Activated CD4-positive, alpha-beta T cell treated with anti-CD3 and anti-CD28 coated beads, Interleukin-2, Interleukin-4, amounts not matched to agents 100 ng/mL and 50 ng/mL, durations not matched to agents 16 hours and 8 hours (primary cell): ENCODE data around the gene SLC27A5.
"Not testable (repeated sequence)": the region's sequence is repeated elsewhere in the genome, so short reads cannot be mapped to it uniquely, and the experiment has no call there.

Source experiments
- DNase-seq: peaks from one replicate; pipeline ENCODE4 v3.0.0-alpha.2; 2020; ENCODE audit warnings: low spot score

The SLC27A5 gene

DNA sequence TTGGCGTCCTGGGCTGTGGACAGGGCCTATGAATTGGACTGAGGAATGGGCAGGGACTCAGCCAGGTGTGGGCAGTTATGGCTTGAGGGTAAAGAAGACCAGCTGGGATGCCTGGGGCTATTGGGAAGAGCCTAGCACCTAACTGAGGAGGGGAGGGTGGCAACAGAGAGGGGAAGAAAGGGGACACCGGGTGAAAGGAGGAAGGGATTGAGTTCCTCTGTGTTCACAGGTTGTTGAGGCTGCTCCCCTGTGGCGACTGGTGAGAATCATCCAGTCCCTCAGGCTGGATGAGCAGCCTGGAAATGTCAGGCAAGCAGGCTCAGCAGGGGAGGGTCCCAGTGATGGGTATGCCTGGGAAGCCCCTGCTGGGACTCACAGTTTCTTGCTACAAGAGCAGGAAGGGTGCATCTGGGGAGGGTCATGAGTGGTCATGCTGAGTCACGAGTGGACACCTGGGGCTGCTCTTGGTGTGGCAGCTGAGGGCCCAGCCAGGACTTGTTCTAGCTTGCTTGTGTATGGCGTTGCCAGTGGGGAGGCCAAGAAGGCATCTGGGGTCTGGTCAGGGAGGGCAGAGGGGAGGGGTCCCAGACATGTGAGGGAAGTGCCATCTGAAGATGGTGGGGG, 43.5 kb downstream of the SLC27A5 start:
- DNase-seq, result no peak

DNA sequence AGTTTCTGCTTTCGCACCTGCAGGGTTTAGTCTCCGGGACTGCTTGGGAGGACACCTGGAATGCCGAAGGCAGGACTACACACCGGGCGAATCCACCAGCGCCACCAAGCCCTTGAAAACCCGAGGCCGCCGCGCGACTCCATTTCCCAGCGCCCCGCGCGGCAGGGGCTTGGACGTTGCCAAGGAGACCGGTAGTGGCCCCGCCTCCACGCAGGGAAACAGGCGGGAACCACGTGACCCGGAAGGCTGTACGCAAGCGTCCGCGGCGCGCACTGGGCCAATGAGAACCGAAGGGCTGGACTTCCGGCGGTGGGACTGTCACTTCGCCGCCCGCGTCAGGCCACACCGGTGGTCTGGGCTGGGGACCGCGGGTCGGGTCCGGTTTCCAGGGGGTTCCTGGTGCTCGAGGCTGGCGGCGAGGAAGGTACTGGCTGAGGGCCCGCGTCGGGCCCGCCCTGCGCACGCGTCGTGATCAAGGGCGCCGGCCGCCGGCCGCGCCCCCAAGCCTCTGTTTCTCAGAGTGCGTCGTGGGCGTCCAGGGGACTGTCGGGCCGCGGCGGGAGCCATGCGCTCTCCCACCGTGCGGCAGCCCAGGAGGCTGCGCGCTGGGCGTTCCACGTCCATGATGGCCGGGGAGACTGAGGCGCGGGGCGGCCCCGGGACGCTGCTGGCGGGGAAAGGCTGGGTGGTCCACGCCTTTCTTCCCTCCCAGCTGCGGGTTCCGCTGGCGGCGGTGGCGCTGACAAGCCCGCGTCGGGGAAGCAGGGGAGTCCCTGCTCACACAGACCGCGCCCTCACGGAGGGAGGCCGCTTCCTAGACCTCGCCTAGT, 44.8 kb downstream of the SLC27A5 start, which contains the start of gene ZNF324:
ZNF324 (plus strand) TSS at position 321 of the 830 bp plus-strand sequence. CDS start 2,106 bp downstream, outside the sequence.
- DNase-seq, result peak; percentile 98

DNA sequence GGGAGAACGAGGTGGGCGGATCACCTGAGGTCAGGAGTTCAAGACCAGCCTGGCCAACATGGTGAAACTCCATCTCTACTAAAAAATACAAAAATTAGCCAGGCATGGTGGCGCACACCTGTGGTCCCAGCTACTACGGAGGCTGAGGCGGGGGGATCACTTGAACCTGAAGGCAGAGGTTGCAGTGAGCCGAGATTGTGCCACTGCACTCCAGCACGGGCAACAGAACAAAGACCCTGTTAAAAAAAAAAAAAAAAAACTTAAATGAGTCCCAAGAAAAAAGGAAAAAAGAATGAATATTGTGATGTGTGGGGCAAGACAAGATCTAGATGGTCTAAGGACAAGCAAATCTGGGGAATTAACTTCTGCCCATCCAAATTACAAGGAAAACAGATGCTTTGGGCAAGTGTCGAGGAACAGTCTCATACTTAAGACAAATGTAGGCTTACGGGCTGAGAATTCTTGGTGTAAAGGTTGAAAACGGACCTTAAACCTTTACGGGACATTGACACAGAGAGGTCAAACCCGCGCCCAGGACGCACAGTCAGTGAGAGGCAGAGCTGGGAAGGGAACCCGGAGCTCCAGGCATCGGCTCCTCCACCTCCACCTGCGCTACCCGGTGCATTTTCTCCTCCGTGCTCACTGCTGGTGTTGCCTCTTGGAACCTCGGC, 45.6 kb downstream of the SLC27A5 start:
- DNase-seq, result no peak

DNA sequence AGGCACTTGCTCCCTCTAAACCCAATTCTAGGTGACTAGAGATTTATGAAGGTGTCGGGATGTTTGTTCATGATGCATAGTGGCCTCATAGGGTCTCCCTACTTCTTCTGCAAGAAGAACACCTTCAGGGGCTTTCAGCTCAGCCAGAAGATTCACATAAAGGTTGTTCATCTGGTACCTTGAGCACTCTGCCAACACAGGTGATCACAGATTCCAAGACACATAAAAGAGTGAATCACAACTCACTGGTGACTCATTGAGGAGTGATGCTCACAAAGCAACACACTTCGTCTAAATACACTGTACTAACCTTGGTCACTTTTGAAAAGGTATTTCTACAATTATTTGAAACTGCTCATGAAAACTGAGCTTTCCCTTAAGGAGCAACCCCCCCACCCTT, 51.8 kb downstream of the SLC27A5 start:
- DNase-seq, result no peak

DNA sequence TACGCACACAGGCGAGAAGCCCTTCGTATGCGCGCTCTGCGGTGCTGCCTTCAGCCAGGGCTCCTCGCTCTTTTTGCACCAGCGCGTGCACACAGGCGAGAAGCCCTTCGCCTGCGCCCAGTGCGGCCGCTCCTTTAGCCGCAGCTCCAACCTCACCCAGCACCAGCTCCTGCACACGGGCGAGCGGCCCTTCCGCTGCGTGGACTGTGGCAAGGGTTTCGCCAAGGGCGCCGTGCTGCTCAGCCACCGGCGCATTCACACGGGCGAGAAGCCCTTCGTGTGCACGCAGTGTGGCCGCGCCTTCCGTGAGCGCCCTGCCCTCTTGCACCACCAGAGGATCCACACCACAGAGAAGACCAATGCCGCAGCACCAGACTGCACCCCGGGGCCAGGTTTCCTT, 55.7 kb downstream of the SLC27A5 start:
- no peak for DNase-seq

DNA sequence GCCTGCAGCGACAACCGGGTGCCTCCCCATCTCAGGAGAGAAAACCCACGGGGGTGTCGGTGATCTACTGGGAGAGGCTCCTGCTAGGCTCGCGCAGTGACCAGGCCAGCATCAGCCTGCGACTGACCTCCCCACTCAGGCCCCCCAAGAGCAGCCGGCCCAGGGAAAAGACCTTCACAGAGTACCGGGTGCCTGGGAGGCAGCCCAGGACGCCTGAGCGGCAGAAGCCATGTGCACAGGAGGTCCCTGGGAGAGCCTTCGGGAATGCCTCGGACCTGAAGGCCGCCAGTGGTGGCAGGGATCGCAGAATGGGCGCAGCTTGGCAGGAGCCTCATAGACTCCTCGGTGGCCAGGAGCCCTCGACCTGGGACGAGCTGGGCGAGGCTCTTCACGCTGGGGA, 56.5 kb downstream of the SLC27A5 start:
- DNase-seq, result no peak

DNA sequence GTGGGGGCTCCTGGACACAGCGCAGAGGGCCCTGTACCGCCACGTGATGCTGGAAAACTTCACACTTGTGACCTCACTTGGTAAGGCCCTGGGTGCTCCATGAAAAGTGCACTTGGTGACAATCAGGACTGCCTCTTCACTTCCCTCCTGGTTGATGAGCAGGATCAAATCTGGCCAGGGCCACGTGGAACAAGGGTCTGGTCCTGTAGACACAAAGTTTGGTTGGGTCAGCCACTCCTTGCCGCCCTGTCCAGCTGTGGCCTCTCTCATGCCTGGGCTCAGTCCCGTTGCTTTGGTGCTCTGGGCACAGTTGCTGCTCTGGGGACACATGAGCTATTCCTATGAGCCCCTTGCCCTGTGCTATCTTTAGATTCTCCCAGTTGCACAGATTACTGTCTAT, 58.0 kb downstream of the SLC27A5 start:
- no peak for DNase-seq

DNA sequence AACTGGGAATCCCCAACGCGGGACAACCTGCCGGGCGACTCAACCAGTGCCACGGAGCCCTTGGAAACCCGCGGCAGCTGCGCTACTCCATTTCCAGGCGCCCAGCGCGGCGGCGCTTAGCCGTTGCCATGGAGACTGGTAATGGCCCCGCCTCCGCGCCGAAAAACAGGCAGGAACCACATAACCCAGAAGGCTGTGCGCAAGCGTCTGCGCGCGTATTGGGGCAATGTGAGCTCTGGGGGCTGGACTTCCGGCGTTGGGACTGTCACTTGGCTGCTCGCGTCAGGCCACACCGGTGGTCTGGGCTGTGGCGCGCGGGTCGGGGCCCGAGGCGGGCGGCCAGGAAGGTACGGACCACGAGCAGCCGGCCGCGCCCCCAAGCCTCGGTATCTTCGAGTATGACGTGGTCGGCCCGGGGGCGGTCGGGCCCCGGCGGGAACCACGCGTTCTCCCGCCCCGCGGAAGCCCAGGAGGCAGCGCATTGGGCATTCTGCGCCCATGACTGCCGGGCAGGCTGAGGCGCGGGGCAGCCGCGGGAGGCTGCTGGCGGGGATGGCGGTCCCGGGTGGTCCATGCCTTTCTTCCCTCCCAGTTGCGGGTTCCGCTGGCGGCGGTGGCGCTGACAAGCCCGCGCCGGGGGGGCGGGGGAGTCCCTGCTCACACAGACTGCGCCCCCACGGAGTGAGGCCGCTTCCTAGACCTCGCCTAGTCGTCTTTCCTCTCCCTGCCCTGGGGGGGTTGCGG, 60.3 kb downstream of the SLC27A5 start, which contains the start of gene ZNF324B:
ZNF324B (plus strand) TSS at position 265 of the 744 bp plus-strand sequence. CDS start 2,080 bp downstream, outside the sequence.
- DNase-seq, result peak; percentile 97

DNA sequence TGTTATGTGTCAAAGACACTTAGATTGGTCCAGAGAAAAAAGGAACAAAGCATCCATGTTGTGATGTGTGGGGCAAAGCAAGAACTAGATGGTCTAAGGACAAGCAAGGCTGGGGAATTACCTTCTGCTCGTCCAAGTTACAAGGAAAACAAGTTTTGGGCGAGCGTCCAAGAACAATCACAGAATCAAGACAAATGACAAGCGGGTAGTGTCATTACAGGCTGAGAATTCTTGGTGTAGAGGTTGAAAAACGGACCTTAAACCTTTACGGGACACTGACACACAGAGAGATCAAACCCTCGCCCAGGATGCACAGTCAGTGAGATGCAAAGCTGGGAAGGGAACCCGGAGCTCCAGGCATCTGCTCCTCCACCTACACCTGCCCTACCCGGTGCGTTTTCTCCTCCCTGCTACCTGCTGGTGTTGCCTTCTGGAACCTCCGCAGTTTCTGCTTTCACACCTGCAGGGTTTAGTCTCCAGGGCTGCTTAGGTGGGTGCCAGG, 60.9 kb downstream of the SLC27A5 start:
- no peak for DNase-seq

DNA sequence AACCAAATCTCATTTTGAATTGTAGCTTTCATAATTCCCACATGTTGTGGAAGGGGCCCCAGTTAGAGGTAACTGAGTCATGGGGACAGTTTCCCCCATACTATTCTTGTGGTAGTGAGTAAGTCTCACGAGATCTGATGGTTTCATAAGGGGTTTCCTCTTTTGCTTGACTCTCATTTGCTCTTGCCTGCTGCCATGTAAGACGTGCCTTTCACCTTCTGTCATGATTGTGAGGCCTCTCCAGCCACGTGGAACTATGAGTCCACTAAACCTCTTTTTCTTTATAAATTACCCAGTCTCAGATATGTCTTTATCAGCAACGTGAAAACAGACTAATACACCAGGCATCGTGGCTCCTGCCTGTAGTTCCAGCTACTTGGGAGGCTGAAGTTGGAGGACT, 61.8 kb downstream of the SLC27A5 start:
- DNase-seq, result not testable (repeated sequence)

DNA sequence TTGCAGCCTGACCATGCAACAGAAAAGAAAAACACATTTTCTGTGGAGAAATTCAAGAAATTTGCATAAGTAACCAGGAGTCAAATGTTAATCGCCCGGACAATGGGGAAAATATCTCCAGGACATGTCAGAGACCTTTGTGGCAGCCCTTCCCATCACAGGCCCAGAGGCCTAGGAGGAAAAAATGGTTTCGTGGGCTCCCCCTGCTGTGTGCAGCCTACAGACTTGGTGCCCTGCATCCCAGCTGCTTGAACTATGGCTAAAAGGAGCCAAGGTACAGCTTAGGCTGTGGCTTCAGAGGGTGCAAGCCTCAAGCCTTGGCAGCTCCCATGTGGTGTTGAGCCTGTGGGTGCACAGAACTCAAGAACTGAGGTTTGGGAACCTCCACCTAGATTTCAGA, 62.9 kb downstream of the SLC27A5 start:
- DNase-seq, result not testable (repeated sequence)
